Ectodermal cell (in vitro differentiated cells): ENCODE results near the gene OR4C3. TPM values are rescaled to one million over a fixed set of nuclear protein-coding genes. Genes with fewer than 3 reads are reported as not detected.
"Not testable (repeated sequence)": the region's sequence is repeated elsewhere in the genome, so short reads cannot be mapped to it uniquely, and the experiment has no call there.

Experiments used
- H3K27ac ChIP-seq: 2 replicates; pipeline ENCODE4 v1.7.0; 2013; ENCODE audit warnings: mild to moderate bottlenecking, low read depth, low read length; ENCODE audit not compliant: insufficient read depth, poor library complexity, severe bottlenecking
- H3K27me3 ChIP-seq: 2 replicates; pipeline ENCODE4 v1.7.0; 2013; ENCODE audit warnings: mild to moderate bottlenecking, low read length; ENCODE audit not compliant: insufficient read depth, control insufficient read depth, poor library complexity, severe bottlenecking
- H3K36me3 ChIP-seq: one replicate; pipeline ENCODE4 v1.7.0; 2013; ENCODE audit warnings: low read length; ENCODE audit not compliant: control insufficient read depth, insufficient read depth
- H3K4me1 ChIP-seq: one replicate; pipeline ENCODE4 v1.7.0; 2013; ENCODE audit warnings: low read length; ENCODE audit not compliant: control insufficient read depth, insufficient read depth
- H3K4me3 ChIP-seq: 2 replicates; pipeline ENCODE4 v1.7.0; 2013; ENCODE audit warnings: low read depth, low read length, control low read depth; ENCODE audit not compliant: insufficient read depth
- H3K9me3 ChIP-seq: 2 replicates; pipeline ENCODE4 v1.7.0; 2013; ENCODE audit warnings: mild to moderate bottlenecking, low read length, moderate library complexity; ENCODE audit not compliant: control insufficient read depth
- WGBS, 2 experiments: methylation state at CpG; one replicate each; pipeline ENCODE4 v1.1.7; 2013; ENCODE audit warnings: missing lambda C conversion rate in 2 of 2; 5-methylcytosine and 5-hydroxymethylcytosine counted together
- polyA plus RNA-seq, 4 experiments: library from polyadenylated mRNA; stranded (reverse); fragments of 50-300 nt; gene quantifications; one replicate each; pipeline ENCODE4 v1.2.3, GENCODE V29; 2013

OR4C3 gene
- not detected for polyA plus RNA-seq (2013, experiment 1 of 4)
- polyA plus RNA-seq (2013, experiment 2 of 4): not detected
- polyA plus RNA-seq (2013, experiment 3 of 4): not detected
- polyA plus RNA-seq (2013, experiment 4 of 4): not detected

- not testable (repeated sequence) for H3K9me3 ChIP-seq, H3K4me1 ChIP-seq, H3K27me3 ChIP-seq, H3K36me3 ChIP-seq, H3K4me3 ChIP-seq, H3K27ac ChIP-seq
Observed at GRCh38 chr11:48324620-48325019, at the start of gene OR4C3. TSS of gene OR4C3 (plus strand) at chr11:48324920. CDS start at chr11:48325022, 102 bp downstream.

GRCh38 chr11:48305923-48306322, 18.8 kb upstream of the OR4C3 start, which contains the start of gene OR4S1:
TSS of gene OR4S1 (plus strand) at chr11:48306223. CDS start at chr11:48306223, 0 bp downstream.
- H3K4me3 ChIP-seq: no peak within 1 kb of the TSS
- no peaks in the 10 kb centered on the region for H3K36me3 ChIP-seq
- no peak within 1 kb of the TSS for H3K27ac ChIP-seq
- H3K4me1 ChIP-seq: no peaks in the 10 kb centered on the region
- peaks cover 2% of the 10 kb centered on the region for H3K9me3 ChIP-seq
- WGBS, 2 experiments: 65 to 67% methylated on average over 1 of the region's 1 CpG
- H3K27me3 ChIP-seq: no peaks in the 10 kb centered on the region

GRCh38 chr11:48307760-48308386, 16.8 kb upstream of the OR4C3 start:
- H3K27ac ChIP-seq: no peak overlapping the region
- no peak overlapping the region for H3K4me3 ChIP-seq
- H3K4me1 ChIP-seq: no peaks in the 10 kb centered on the region
- WGBS, 2 experiments: 38 to 45% methylated on average over 5 of the region's 5 CpGs
- H3K36me3 ChIP-seq: no peaks in the 10 kb centered on the region
- peaks cover 2% of the 10 kb centered on the region for H3K9me3 ChIP-seq
- no peaks in the 10 kb centered on the region for H3K27me3 ChIP-seq

GRCh38 chr11:48313590-48313989, 11.1 kb upstream of the OR4C3 start:
- not testable (repeated sequence) for H3K4me1 ChIP-seq, H3K4me3 ChIP-seq, H3K36me3 ChIP-seq, H3K9me3 ChIP-seq, H3K27ac ChIP-seq, H3K27me3 ChIP-seq
- 69% methylated on average over 2 of the region's 2 CpGs; no CpG with 5 or more reads in 1 of the 2 experiments for WGBS, 2 experiments

- WGBS, 2 experiments: 70 to 77% methylated on average over 2 of the region's 2 CpGs
- H3K9me3 ChIP-seq, H3K36me3 ChIP-seq, H3K4me1 ChIP-seq, H3K27ac ChIP-seq, H3K27me3 ChIP-seq, H3K4me3 ChIP-seq: not testable (repeated sequence)
Observed at GRCh38 chr11:48319813-48320212, 4.9 kb upstream of the OR4C3 start.

GRCh38 chr11:48341466-48341865, 16.7 kb downstream of the OR4C3 start:
- 42 to 56% methylated on average over 2 of the region's 2 CpGs for WGBS, 2 experiments
- Histone ChIP-seq H3K36me3 (no peaks in the 10 kb centered on the region), H3K27me3 (no peaks in the 10 kb centered on the region), H3K4me3 (no peak overlapping the region), H3K4me1 (no peaks in the 10 kb centered on the region), H3K9me3 (no peaks in the 10 kb centered on the region), H3K27ac (no peak overlapping the region)

GRCh38 chr11:48342505-48342904, 17.8 kb downstream of the OR4C3 start:
- H3K27ac ChIP-seq, H3K9me3 ChIP-seq, H3K27me3 ChIP-seq, H3K36me3 ChIP-seq, H3K4me3 ChIP-seq, H3K4me1 ChIP-seq: not testable (repeated sequence)
- WGBS, 2 experiments: 46 to 54% methylated on average over 2 of the region's 2 CpGs

- not testable (repeated sequence) for H3K27me3 ChIP-seq, H3K4me1 ChIP-seq, H3K36me3 ChIP-seq, H3K27ac ChIP-seq, H3K4me3 ChIP-seq, H3K9me3 ChIP-seq
- 72 to 78% methylated on average over 5 of the region's 5 CpGs for WGBS, 2 experiments
Observed at GRCh38 chr11:48346286-48346685, 21.6 kb downstream of the OR4C3 start.

GRCh38 chr11:48354013-48354412, 29.3 kb downstream of the OR4C3 start:
- H3K27ac ChIP-seq: no peak overlapping the region
- peaks cover 11% of the 10 kb centered on the region for H3K9me3 ChIP-seq
- H3K36me3 ChIP-seq: no peaks in the 10 kb centered on the region
- 92 to 97% methylated on average over 4 of the region's 4 CpGs for WGBS, 2 experiments
- H3K27me3 ChIP-seq: no peaks in the 10 kb centered on the region
- no peak overlapping the region for H3K4me3 ChIP-seq
- no peaks in the 10 kb centered on the region for H3K4me1 ChIP-seq

GRCh38 chr11:48354677-48355076, 30.0 kb downstream of the OR4C3 start:
- H3K4me1 ChIP-seq: no peaks in the 10 kb centered on the region
- WGBS, 2 experiments: 77 to 89% methylated on average over 1 of the region's 1 CpG
- no peak overlapping the region for H3K4me3 ChIP-seq
- H3K36me3 ChIP-seq: no peaks in the 10 kb centered on the region
- H3K27me3 ChIP-seq: no peaks in the 10 kb centered on the region
- no peak overlapping the region for H3K27ac ChIP-seq
- peaks cover 11% of the 10 kb centered on the region for H3K9me3 ChIP-seq

GRCh38 chr11:48361289-48361688, 36.6 kb downstream of the OR4C3 start:
- not testable (repeated sequence) for H3K27ac ChIP-seq, H3K4me3 ChIP-seq, H3K36me3 ChIP-seq, H3K27me3 ChIP-seq, H3K4me1 ChIP-seq
- peaks cover 14% of the 10 kb centered on the region for H3K9me3 ChIP-seq
- 31 to 43% methylated on average over 1 of the region's 2 CpGs for WGBS, 2 experiments
